Suprapubic skin (tissue), 4 donors: ENCODE results near the gene HAL.

Experiments
- EP300 ChIP-seq: sonication (generic); formaldehyde crosslinking; IDR thresholded peaks from one replicate; pipeline ENCODE4 v1.6.1; 2017; ENCODE audit warnings: antibody characterized with exemption
- POLR2AphosphoS5 ChIP-seq, 3 donors: sonication (generic); formaldehyde crosslinking; IDR thresholded peaks; one replicate each; pipeline ENCODE4 v1.6.1; 2017; ENCODE audit warnings: antibody characterized with exemption in 3 of 3

DNA sequence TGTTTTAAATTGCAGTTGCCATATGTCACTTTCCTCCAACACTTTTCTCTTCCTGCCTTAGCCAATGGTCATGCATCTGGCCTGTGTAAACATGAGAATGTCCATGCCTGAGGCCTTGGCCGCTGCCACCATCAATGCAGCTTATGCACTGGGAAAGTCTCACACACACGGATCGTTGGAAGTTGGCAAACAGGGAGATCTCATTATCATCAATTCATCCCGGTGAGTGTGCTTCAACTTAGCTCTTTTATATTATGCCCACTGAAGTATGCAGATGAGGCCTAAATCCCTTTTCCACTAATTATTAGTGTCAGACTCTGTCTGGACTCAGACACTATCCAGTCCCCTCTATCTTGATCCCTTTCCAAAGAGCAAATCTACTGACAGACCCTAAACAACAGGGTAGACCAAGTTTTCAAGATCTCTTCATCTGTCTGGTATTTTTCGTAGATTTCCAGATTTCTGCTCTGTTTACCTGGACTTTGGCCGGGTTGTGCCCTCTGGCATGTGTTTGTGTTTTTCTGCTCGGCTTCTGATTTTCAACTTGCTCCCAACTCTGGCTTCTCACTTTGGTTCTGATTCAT lies 29.8 kb downstream of the HAL start:
- no peak for TF ChIP-seq EP300
- TF ChIP-seq POLR2AphosphoS5 (IDR thresholded peaks at IDR 0.05): no peak
